GM23338 (cell line): ENCODE results near the gene P2RY12. TPM values are rescaled to one million over a fixed set of nuclear protein-coding genes. Genes with fewer than 3 reads are reported as not detected.

Source experiments
- ATAC-seq: fragments of 200-7000 bp; cut with Tn5 transposase; 3 replicates; pipeline ENCODE4 v1.9.1; 2020
- DNase-seq: peaks from one replicate; pipeline ENCODE4 v3.0.0-alpha.2; 2015; ENCODE audit warnings: low spot score
- H2AFZ ChIP-seq: fragments of 200-600 bp; sonication (generic); 2 replicates; pipeline ENCODE4 v1.8.0; 2016; ENCODE audit warnings: antibody characterized with exemption, mild to moderate bottlenecking, moderate library complexity
- H3F3A ChIP-seq: fragments of 200-600 bp; sonication (generic); replicated peaks from 2 replicates; pipeline ENCODE4 v1.8.0; 2017; ENCODE audit warnings: antibody characterized with exemption, mixed run types, low read depth
- H3K27ac ChIP-seq: fragments of 200-600 bp; sonication (generic); 2 replicates; pipeline ENCODE4 v1.6.1; 2016; ENCODE audit warnings: low read depth
- H3K27me3 ChIP-seq: fragments of 200-600 bp; sonication (generic); 2 replicates; pipeline ENCODE4 v1.8.0; 2016; ENCODE audit warnings: mild to moderate bottlenecking, mixed run types, moderate library complexity; ENCODE audit not compliant: insufficient read depth
- H3K36me3 ChIP-seq: fragments of 200-600 bp; sonication (generic); 2 replicates; pipeline ENCODE4 v1.8.0; 2016; ENCODE audit warnings: mild to moderate bottlenecking; ENCODE audit not compliant: insufficient read depth
- H3K4me1 ChIP-seq: fragments of 200-600 bp; sonication (generic); 2 replicates; pipeline ENCODE4 v1.8.0; 2016; ENCODE audit warnings: mild to moderate bottlenecking, moderate library complexity; ENCODE audit not compliant: insufficient read depth
- H3K4me2 ChIP-seq: fragments of 200-600 bp; sonication (generic); 2 replicates; pipeline ENCODE4 v1.7.1; 2017; ENCODE audit warnings: mixed run types
- H3K4me3 ChIP-seq: fragments of 200-600 bp; sonication (generic); 2 replicates; pipeline ENCODE4 v1.6.1; 2016; ENCODE audit warnings: mixed run types
- H3K79me2 ChIP-seq: fragments of 200-600 bp; sonication (generic); replicated peaks from 2 replicates; pipeline ENCODE4 v1.8.0; 2017; ENCODE audit warnings: mild to moderate bottlenecking; ENCODE audit not compliant: insufficient read depth
- H3K9me2 ChIP-seq: fragments of 200-600 bp; sonication (generic); 2 replicates; pipeline ENCODE4 v1.8.0; 2017; ENCODE audit not compliant: insufficient read depth
- H4K20me1 ChIP-seq: fragments of 200-600 bp; sonication (generic); replicated peaks from 2 replicates; pipeline ENCODE4 v1.8.0; 2017; ENCODE audit warnings: mild to moderate bottlenecking; ENCODE audit not compliant: insufficient read depth
- H3K27ac Mint-ChIP-seq: 2 replicates; pipeline ENCODE4 v1.8.0; 2020; ENCODE audit warnings: inconsistent platforms, mild to moderate bottlenecking, moderate library complexity, mixed read lengths
- H3K27me3 Mint-ChIP-seq: 3 replicates; pipeline ENCODE4 v1.8.0; 2022; ENCODE audit warnings: low read depth, mild to moderate bottlenecking, moderate library complexity, mixed read lengths, inconsistent platforms; ENCODE audit not compliant: insufficient read depth, poor library complexity
- H3K36me3 Mint-ChIP-seq: 3 replicates; pipeline ENCODE4 v1.8.0; 2021; ENCODE audit warnings: low read depth, mild to moderate bottlenecking, inconsistent platforms, moderate library complexity, mixed read lengths
- H3K4me1 Mint-ChIP-seq: 3 replicates; pipeline ENCODE4 v1.8.0; 2020; ENCODE audit warnings: mild to moderate bottlenecking, inconsistent platforms, mixed read lengths
- H3K4me3 Mint-ChIP-seq: 3 replicates; pipeline ENCODE4 v1.8.0; 2021; ENCODE audit warnings: moderate library complexity, mild to moderate bottlenecking, inconsistent platforms, mixed read lengths
- H3K9me3 Mint-ChIP-seq: 3 replicates; pipeline ENCODE4 v1.8.0; 2020; ENCODE audit warnings: moderate library complexity, mild to moderate bottlenecking, inconsistent platforms, mixed read lengths
- CREB1 ChIP-seq: fragments of 250-450 bp; sonication (Bioruptor Pico); IDR thresholded peaks from 2 replicates; pipeline ENCODE4 v1.5.0; 2020; ENCODE audit warnings: low read depth, mild to moderate bottlenecking, moderate library complexity
- CTCF ChIP-seq, 2 experiments: fragments of 200-600 bp in 1 of 2; sonication (generic) in 1 of 2; conservative IDR thresholded peaks; 2 replicates each; pipeline versions ENCODE4 v1.5.1 to v1.6.1; 2016 to 2017; ENCODE audit warnings: antibody characterized with exemption in 2 of 2, low read depth in 2 of 2, mild to moderate bottlenecking in 2 of 2, moderate library complexity in 1 of 2
- ETS1 ChIP-seq: IDR thresholded peaks from 2 replicates; pipeline ENCODE4 v1.6.1; 2016; ENCODE audit warnings: antibody characterized with exemption
- EZH2 ChIP-seq: fragments of 200-600 bp; sonication (generic); IDR thresholded peaks from one replicate; pipeline ENCODE4 v1.8.0; 2017; ENCODE audit warnings: antibody characterized with exemption, mild to moderate bottlenecking, low read depth; ENCODE audit not compliant: unreplicated experiment
- EZH2phosphoT487 ChIP-seq: fragments of 200-600 bp; sonication (generic); IDR thresholded peaks from one replicate; pipeline ENCODE4 v1.8.1; 2018; ENCODE audit warnings: antibody characterized with exemption; ENCODE audit not compliant: unreplicated experiment
- JUNB ChIP-seq: IDR thresholded peaks from one replicate; pipeline ENCODE4 v1.6.1; 2016; ENCODE audit warnings: antibody characterized with exemption; ENCODE audit not compliant: unreplicated experiment
- NANOG ChIP-seq: IDR thresholded peaks from 2 replicates; pipeline ENCODE4 v1.6.1; 2016; ENCODE audit warnings: antibody characterized with exemption, borderline replicate concordance
- POLR2AphosphoS5 ChIP-seq: IDR thresholded peaks from 2 replicates; pipeline ENCODE4 v1.6.1; 2016; ENCODE audit warnings: antibody characterized with exemption, low read depth
- REST ChIP-seq: IDR thresholded peaks from one replicate; pipeline ENCODE4 v1.6.1; 2018; ENCODE audit warnings: antibody characterized with exemption; ENCODE audit not compliant: unreplicated experiment
- STAT1 ChIP-seq: IDR thresholded peaks from one replicate; pipeline ENCODE4 v1.6.1; 2016; ENCODE audit warnings: antibody characterized with exemption; ENCODE audit not compliant: unreplicated experiment
- ZNF114 ChIP-seq: fragments of 250-450 bp; sonication (Bioruptor Pico); IDR thresholded peaks from 2 replicates; pipeline ENCODE4 v1.5.0; 2020; ENCODE audit warnings: mild to moderate bottlenecking, moderate library complexity
- ZNF331 ChIP-seq: fragments of 250-450 bp; sonication (Bioruptor Pico); IDR thresholded peaks from 2 replicates; pipeline ENCODE4 v1.5.0; 2020; ENCODE audit warnings: low read depth, mild to moderate bottlenecking, moderate library complexity
- ZNF462 ChIP-seq: fragments of 250-450 bp; sonication (Bioruptor Pico); IDR thresholded peaks from 2 replicates; pipeline ENCODE4 v1.5.0; 2020; ENCODE audit warnings: mild to moderate bottlenecking, moderate library complexity
- polyA plus RNA-seq: library from polyadenylated mRNA; unstranded; fragments of >200 nt; fragmentation: Nextera tagmentation; extraction: Ambion mirVana; gene quantifications from 2 replicates; pipeline ENCODE4 v1.2.1, GENCODE V29; 2016
- total RNA-seq: library from RNA; depleted of rRNA; stranded (reverse); fragments of >200 nt; shearing (Covaris generic); gene quantifications from 2 replicates; pipeline ENCODE4 v1.2.3, GENCODE V29; 2014

Gene P2RY12
- total and polyA plus RNA-seq, 2 experiments from 2014 or later: 1.1 TPM; not detected in 1

GRCh38 chr3:151297429-151297828 is 87.1 kb downstream of the P2RY12 start:
- Mint-ChIP-seq H3K9me3 (no peaks in the 10 kb centered on the region), H3K4me1 (peaks cover 25% of the 10 kb centered on the region), H3K27ac (peak overlapping the region; percentile 11; the same call in 1 of the 2 replicates), H3K36me3 (no peaks in the 10 kb centered on the region), H3K27me3 (no peaks in the 10 kb centered on the region), H3K4me3 (no peak overlapping the region)
- DNase-seq (no peak), ATAC-seq (no peak)
- Histone ChIP-seq H3F3A (no peaks in the 10 kb centered on the region), H3K27ac (no peak overlapping the region), H3K27me3 (no peaks in the 10 kb centered on the region), H3K9me2 (no peaks in the 10 kb centered on the region), H3K4me2 (no peak overlapping the region), H3K79me2 (no peaks in the 10 kb centered on the region), H2AFZ (no peak overlapping the region), H4K20me1 (no peaks in the 10 kb centered on the region), H3K4me1 (peaks cover 11% of the 10 kb centered on the region), H3K4me3 (no peak overlapping the region), H3K36me3 (no peaks in the 10 kb centered on the region)
- TF ChIP-seq NANOG: no peak
- TF ChIP-seq ZNF462: no peak
- no peak for TF ChIP-seq EZH2phosphoT487
- no peak for TF ChIP-seq ETS1
- no peak for TF ChIP-seq CREB1 (CRISPR knock-in tag)
- no peak for TF ChIP-seq CTCF (conservative IDR thresholded peaks at IDR 0.05; ENCODE audit: low read depth in 2 of 2)
- no peak for TF ChIP-seq STAT1
- TF ChIP-seq POLR2AphosphoS5: no peak
- no peak for TF ChIP-seq ZNF331 (CRISPR knock-in tag)
- TF ChIP-seq REST: no peak
- no peak for TF ChIP-seq EZH2
- no peak for TF ChIP-seq ZNF114 (CRISPR knock-in tag)
- TF ChIP-seq JUNB: no peak
